ENCODE data around the gene TRHDE.

TRHDE gene

DNA sequence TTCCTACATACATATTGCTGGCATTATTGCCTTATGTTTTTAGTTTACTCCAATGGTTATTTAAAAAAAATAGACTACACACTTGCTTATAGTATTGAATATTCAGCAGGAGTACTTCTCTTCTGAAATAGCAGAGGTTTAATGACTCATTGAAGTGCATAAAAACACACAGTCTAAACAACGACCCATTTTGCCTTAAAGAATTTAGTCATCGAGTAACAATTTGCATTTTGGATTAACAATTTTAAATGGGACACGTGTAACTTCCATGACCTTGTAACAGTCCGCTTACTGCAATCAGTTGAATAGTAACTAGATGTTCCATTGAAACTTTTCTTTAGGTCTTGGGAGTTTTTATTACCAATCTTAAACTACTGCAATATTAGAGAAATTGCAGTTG lies 9.0 kb downstream of the TRHDE start:
- no peak overlapping the region for H3K4me3 ChIP-seq (ENCODE audit: low read length)
- no peak for DNase-seq (ENCODE audit: low read depth)
- no peak for TF ChIP-seq CTCF (conservative IDR thresholded peaks at IDR 0.05; ENCODE audit: low read depth, low read length)

DNA sequence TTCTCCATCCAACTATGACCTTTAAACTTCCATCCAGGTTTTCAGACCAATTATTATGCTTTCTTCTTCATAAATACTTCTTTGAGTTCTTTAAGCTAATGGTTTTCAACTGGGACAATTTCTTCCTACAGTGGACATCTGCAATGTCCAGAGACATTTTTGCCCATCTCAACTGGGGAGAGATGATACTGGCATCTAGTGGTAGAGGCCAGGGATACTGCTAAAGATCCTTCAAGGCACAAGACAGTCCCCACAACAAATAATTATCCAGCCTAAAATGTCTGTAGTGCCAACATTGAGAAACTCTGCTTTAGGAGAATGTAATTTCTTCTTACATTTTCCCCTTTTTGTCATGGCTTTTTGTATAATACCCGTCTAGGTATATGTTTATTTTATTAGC lies 10.6 kb downstream of the TRHDE start:
- no peak for DNase-seq (ENCODE audit: low read depth)
- peak; percentile 61 for TF ChIP-seq CTCF (conservative IDR thresholded peaks at IDR 0.05; ENCODE audit: low read depth, low read length)
- H3K4me3 ChIP-seq (ENCODE audit: low read length), result no peak overlapping the region

DNA sequence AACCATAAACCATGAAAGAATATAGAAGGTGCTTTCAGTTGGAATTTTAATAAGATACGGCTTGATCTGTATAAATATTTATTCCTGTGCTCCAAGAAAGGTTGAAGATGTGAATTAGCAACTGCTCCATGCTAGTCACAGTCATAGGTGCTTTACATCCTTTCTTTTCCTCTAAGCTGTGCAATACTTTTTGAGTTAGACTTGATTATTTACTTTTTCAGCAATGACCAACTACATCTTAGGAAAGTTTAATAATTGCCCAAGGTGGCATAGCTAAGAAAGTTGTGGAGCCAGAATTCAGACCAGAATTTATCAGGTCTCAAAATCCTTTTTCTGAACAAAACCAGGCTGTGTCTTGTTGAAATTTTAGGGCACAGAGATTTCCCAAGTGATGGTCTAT lies 13.7 kb downstream of the TRHDE start:
- TF ChIP-seq CTCF (conservative IDR thresholded peaks at IDR 0.05; ENCODE audit: low read depth, low read length), result no peak
- no peak for DNase-seq (ENCODE audit: low read depth)
- H3K4me3 ChIP-seq (ENCODE audit: low read length), result no peak overlapping the region

- no peak overlapping the region for H3K4me3 ChIP-seq (ENCODE audit: low read length)
- no peak for DNase-seq (ENCODE audit: low read depth)
- no peak for TF ChIP-seq CTCF (conservative IDR thresholded peaks at IDR 0.05; ENCODE audit: low read depth, low read length)
Measured at GRCh38 chr12:72286526-72286925, 14.4 kb downstream of the TRHDE start.

- DNase-seq (ENCODE audit: low read depth), result no peak
- no peak overlapping the region for H3K4me3 ChIP-seq (ENCODE audit: low read length)
- TF ChIP-seq CTCF (conservative IDR thresholded peaks at IDR 0.05; ENCODE audit: low read depth, low read length), result no peak
Measured at GRCh38 chr12:72288436-72288835, 16.3 kb downstream of the TRHDE start.

- TF ChIP-seq CTCF (conservative IDR thresholded peaks at IDR 0.05; ENCODE audit: low read depth, low read length), result no peak
- no peak for DNase-seq (ENCODE audit: low read depth)
- no peak overlapping the region for H3K4me3 ChIP-seq (ENCODE audit: low read length)
Measured at GRCh38 chr12:72288911-72289310, 16.7 kb downstream of the TRHDE start.

GRCh38 chr12:72289633-72290032 lies 17.5 kb downstream of the TRHDE start:
- no peak overlapping the region for H3K4me3 ChIP-seq (ENCODE audit: low read length)
- DNase-seq (ENCODE audit: low read depth), result no peak
- TF ChIP-seq CTCF (conservative IDR thresholded peaks at IDR 0.05; ENCODE audit: low read depth, low read length), result no peak

Measured in retinal pigment epithelial cell (primary cell).